HEK293 (cell line): ENCODE data around the gene CENPN.

ENCODE experiments used
- YY1 ChIP-seq: fragments of 450-650 bp; formaldehyde crosslinking; IDR thresholded peaks from 2 replicates; pipeline ENCODE4 v1.5.1; 2018; ENCODE audit warnings: missing biosample characterization, missing genetic modification characterization
- ZNF19 ChIP-seq: fragments of 450-650 bp; formaldehyde crosslinking; IDR thresholded peaks from 2 replicates; pipeline ENCODE4; 2016; ENCODE audit warnings: missing biosample characterization, missing genetic modification characterization, low read depth
- ZNF266 ChIP-seq: fragments of 450-650 bp; formaldehyde crosslinking; IDR thresholded peaks from 2 replicates; pipeline ENCODE4 v1.5.1; 2016; ENCODE audit warnings: missing biosample characterization, missing genetic modification characterization, low read depth
- TF ChIP-seq, protein P1 (sequence below): fragments of 450-650 bp; formaldehyde crosslinking; IDR thresholded peaks from 2 replicates; pipeline ENCODE4 v1.5.1; 2017; ENCODE audit warnings: missing biosample characterization, missing genetic modification characterization
- TF ChIP-seq, protein P2 (sequence below): fragments of 450-650 bp; formaldehyde crosslinking; IDR thresholded peaks from 2 replicates; pipeline ENCODE4 v1.5.1; 2016; ENCODE audit warnings: missing biosample characterization, missing genetic modification characterization
- TF ChIP-seq, protein P3 (sequence below): fragments of 450-650 bp; formaldehyde crosslinking; IDR thresholded peaks from 2 replicates; pipeline ENCODE4 v1.5.1; 2017; ENCODE audit warnings: missing biosample characterization, missing genetic modification characterization

DNA sequence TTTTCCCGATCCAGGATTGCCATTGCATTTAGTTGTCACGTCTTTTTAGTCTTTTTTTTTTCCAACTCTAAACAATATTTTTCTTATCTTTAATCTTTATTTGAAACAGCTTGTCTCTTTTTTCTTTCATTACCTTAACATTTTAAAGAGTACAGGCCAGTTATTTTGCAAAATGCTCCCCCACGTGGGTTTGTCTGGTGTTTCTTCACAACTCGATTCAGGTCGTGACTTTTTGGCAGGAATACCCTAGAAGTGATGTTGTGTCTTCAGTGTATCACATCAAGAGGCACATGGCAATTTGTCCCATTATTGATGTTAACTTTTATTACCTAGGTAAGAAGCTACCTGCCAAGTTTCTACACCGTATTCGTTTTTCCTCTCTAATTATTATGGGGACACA lies 18.3 kb upstream of the CENPN start:
- TF ChIP-seq ZNF19 (no peak), ZNF266 (tag by site-specific recombination) (no peak), YY1 (tag by site-specific recombination) (no peak)
- TF ChIP-seq, protein P1, sequence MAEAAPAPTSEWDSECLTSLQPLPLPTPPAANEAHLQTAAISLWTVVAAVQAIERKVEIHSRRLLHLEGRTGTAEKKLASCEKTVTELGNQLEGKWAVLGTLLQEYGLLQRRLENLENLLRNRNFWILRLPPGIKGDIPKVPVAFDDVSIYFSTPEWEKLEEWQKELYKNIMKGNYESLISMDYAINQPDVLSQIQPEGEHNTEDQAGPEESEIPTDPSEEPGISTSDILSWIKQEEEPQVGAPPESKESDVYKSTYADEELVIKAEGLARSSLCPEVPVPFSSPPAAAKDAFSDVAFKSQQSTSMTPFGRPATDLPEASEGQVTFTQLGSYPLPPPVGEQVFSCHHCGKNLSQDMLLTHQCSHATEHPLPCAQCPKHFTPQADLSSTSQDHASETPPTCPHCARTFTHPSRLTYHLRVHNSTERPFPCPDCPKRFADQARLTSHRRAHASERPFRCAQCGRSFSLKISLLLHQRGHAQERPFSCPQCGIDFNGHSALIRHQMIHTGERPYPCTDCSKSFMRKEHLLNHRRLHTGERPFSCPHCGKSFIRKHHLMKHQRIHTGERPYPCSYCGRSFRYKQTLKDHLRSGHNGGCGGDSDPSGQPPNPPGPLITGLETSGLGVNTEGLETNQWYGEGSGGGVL (tag by site-specific recombination), result no peak
- TF ChIP-seq, protein P2, sequence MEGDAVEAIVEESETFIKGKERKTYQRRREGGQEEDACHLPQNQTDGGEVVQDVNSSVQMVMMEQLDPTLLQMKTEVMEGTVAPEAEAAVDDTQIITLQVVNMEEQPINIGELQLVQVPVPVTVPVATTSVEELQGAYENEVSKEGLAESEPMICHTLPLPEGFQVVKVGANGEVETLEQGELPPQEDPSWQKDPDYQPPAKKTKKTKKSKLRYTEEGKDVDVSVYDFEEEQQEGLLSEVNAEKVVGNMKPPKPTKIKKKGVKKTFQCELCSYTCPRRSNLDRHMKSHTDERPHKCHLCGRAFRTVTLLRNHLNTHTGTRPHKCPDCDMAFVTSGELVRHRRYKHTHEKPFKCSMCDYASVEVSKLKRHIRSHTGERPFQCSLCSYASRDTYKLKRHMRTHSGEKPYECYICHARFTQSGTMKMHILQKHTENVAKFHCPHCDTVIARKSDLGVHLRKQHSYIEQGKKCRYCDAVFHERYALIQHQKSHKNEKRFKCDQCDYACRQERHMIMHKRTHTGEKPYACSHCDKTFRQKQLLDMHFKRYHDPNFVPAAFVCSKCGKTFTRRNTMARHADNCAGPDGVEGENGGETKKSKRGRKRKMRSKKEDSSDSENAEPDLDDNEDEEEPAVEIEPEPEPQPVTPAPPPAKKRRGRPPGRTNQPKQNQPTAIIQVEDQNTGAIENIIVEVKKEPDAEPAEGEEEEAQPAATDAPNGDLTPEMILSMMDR (tag by site-specific recombination), result no peak
- TF ChIP-seq, protein P3, sequence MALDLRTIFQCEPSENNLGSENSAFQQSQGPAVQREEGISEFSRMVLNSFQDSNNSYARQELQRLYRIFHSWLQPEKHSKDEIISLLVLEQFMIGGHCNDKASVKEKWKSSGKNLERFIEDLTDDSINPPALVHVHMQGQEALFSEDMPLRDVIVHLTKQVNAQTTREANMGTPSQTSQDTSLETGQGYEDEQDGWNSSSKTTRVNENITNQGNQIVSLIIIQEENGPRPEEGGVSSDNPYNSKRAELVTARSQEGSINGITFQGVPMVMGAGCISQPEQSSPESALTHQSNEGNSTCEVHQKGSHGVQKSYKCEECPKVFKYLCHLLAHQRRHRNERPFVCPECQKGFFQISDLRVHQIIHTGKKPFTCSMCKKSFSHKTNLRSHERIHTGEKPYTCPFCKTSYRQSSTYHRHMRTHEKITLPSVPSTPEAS, result no peak
